Neural progenitor cell (in vitro differentiated cells): ENCODE data around the gene UPF2. TPM values are rescaled to one million over a fixed set of nuclear protein-coding genes. Genes with fewer than 3 reads are reported as not detected.

Experiments used
- DNase-seq: peaks from one replicate; pipeline ENCODE4 v3.0.0-alpha.2; 2016; ENCODE audit warnings: low spot score
- H2AFZ ChIP-seq: fragments of 200-600 bp; sonication (generic); replicated peaks from 2 replicates; pipeline ENCODE4 v1.6.1; 2016; ENCODE audit warnings: antibody characterized with exemption
- H3F3A ChIP-seq: fragments of 200-600 bp; sonication (generic); 2 replicates; pipeline ENCODE4 v1.6.1; 2016; ENCODE audit warnings: antibody characterized with exemption, low read depth
- H3K27ac ChIP-seq: fragments of 200-600 bp; sonication (generic); 2 replicates; pipeline ENCODE4 v1.5.1; 2016; ENCODE audit warnings: mild to moderate bottlenecking
- H3K27me3 ChIP-seq: fragments of 200-600 bp; sonication (generic); 2 replicates; pipeline ENCODE4 v1.6.1; 2016; ENCODE audit warnings: mild to moderate bottlenecking, moderate library complexity
- H3K36me3 ChIP-seq: fragments of 200-600 bp; sonication (generic); 2 replicates; pipeline ENCODE4 v1.5.1; 2016
- H3K4me1 ChIP-seq: fragments of 200-600 bp; sonication (generic); 2 replicates; pipeline ENCODE4 v1.6.1; 2016; ENCODE audit warnings: mixed run types
- H3K4me2 ChIP-seq: fragments of 200-600 bp; sonication (generic); 2 replicates; pipeline ENCODE4 v1.6.1; 2016
- H3K4me3 ChIP-seq: fragments of 200-600 bp; sonication (generic); 2 replicates; pipeline ENCODE4 v1.5.1; 2016
- H3K79me2 ChIP-seq: fragments of 200-600 bp; sonication (generic); 2 replicates; pipeline ENCODE4 v1.6.1; 2016; ENCODE audit warnings: low read depth
- H3K9ac ChIP-seq: fragments of 200-600 bp; sonication (generic); 2 replicates; pipeline ENCODE4 v1.6.1; 2016
- H3K9me3 ChIP-seq: fragments of 200-600 bp; sonication (generic); 2 replicates; pipeline ENCODE4 v1.5.1; 2016; ENCODE audit warnings: low read depth
- H4K20me1 ChIP-seq: fragments of 200-600 bp; sonication (generic); 2 replicates; pipeline ENCODE4 v1.6.1; 2016; ENCODE audit warnings: low read depth
- H3K27ac Mint-ChIP-seq: 3 replicates; pipeline ENCODE4 v1.8.0; 2021; ENCODE audit warnings: mixed read lengths
- H3K27me3 Mint-ChIP-seq: 2 replicates; pipeline ENCODE4 v1.8.0; 2022; ENCODE audit warnings: low read depth, mild to moderate bottlenecking, inconsistent platforms, moderate library complexity, mixed read lengths; ENCODE audit not compliant: insufficient read depth
- H3K36me3 Mint-ChIP-seq: 3 replicates; pipeline ENCODE4 v1.8.0; 2021; ENCODE audit warnings: mixed read lengths
- H3K4me1 Mint-ChIP-seq: 3 replicates; pipeline ENCODE4 v1.8.0; 2021; ENCODE audit warnings: mixed read lengths
- H3K4me3 Mint-ChIP-seq: 3 replicates; pipeline ENCODE4 v1.8.0; 2021; ENCODE audit warnings: mild to moderate bottlenecking, moderate library complexity, mixed read lengths
- H3K9me3 Mint-ChIP-seq: 3 replicates; pipeline ENCODE4 v1.8.0; 2020; ENCODE audit warnings: mixed read lengths
- EZH2 ChIP-seq: fragments of 200-600 bp; sonication (generic); IDR thresholded peaks from 2 replicates; pipeline ENCODE4 v1.6.1; 2017; ENCODE audit warnings: antibody characterized with exemption, mild to moderate bottlenecking, moderate library complexity
- EZH2phosphoT487 ChIP-seq: fragments of 200-600 bp; sonication (generic); IDR thresholded peaks from 2 replicates; pipeline ENCODE4 v1.6.1; 2017; ENCODE audit warnings: antibody characterized with exemption
- total RNA-seq: library from RNA; depleted of rRNA; stranded (reverse); fragments of >200 nt; gene quantifications from 2 replicates; pipeline ENCODE4 v1.2.3, GENCODE V29; 2015; ENCODE audit warnings: low replicate concordance
- TF ChIP-seq, protein P1 (sequence below): fragments of 200-600 bp; sonication (generic); IDR thresholded peaks from 2 replicates; pipeline ENCODE4 v1.5.1; 2017; ENCODE audit warnings: antibody characterized with exemption, mild to moderate bottlenecking

UPF2 gene
- total RNA-seq, 1 donor from 2014 or later: 33.2 TPM

DNA sequence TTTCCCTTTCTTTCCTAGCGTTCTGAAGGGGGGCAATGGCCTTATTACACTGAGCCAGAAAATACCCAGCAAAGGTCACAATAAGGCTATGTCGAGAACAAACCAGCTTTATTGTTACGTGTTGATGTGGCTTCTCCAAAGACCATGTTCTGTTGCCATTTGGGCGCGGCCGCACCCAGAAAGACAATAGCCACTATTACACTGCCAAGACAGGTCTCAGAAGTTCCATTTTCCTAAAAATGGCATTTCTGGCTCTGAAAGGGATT lies 141.6 kb downstream of the UPF2 start:
- no peak overlapping the region for H3K4me3 Mint-ChIP-seq
- Histone ChIP-seq H3K4me3 (no peak overlapping the region), H3K27ac (no peak overlapping the region), H3K27me3 (no peaks in the 10 kb centered on the region), H4K20me1 (no peaks in the 10 kb centered on the region), H3F3A (no peaks in the 10 kb centered on the region), H3K9me3 (no peaks in the 10 kb centered on the region), H3K4me1 (no peaks in the 10 kb centered on the region), H2AFZ (no peak overlapping the region), H3K4me2 (no peak overlapping the region), H3K9ac (no peak overlapping the region), H3K79me2 (no peaks in the 10 kb centered on the region), H3K36me3 (no peaks in the 10 kb centered on the region)
- no peak overlapping the region for H3K27ac Mint-ChIP-seq
- no peak for DNase-seq
- peaks cover 4% of the 10 kb centered on the region for H3K27me3 Mint-ChIP-seq
- H3K36me3 Mint-ChIP-seq: no peaks in the 10 kb centered on the region
- TF ChIP-seq EZH2phosphoT487 (no peak), EZH2 (no peak)
- TF ChIP-seq, protein P1, sequence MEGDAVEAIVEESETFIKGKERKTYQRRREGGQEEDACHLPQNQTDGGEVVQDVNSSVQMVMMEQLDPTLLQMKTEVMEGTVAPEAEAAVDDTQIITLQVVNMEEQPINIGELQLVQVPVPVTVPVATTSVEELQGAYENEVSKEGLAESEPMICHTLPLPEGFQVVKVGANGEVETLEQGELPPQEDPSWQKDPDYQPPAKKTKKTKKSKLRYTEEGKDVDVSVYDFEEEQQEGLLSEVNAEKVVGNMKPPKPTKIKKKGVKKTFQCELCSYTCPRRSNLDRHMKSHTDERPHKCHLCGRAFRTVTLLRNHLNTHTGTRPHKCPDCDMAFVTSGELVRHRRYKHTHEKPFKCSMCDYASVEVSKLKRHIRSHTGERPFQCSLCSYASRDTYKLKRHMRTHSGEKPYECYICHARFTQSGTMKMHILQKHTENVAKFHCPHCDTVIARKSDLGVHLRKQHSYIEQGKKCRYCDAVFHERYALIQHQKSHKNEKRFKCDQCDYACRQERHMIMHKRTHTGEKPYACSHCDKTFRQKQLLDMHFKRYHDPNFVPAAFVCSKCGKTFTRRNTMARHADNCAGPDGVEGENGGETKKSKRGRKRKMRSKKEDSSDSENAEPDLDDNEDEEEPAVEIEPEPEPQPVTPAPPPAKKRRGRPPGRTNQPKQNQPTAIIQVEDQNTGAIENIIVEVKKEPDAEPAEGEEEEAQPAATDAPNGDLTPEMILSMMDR: no peak
- H3K4me1 Mint-ChIP-seq: peaks cover 22% of the 10 kb centered on the region
- no peaks in the 10 kb centered on the region for H3K9me3 Mint-ChIP-seq

DNA sequence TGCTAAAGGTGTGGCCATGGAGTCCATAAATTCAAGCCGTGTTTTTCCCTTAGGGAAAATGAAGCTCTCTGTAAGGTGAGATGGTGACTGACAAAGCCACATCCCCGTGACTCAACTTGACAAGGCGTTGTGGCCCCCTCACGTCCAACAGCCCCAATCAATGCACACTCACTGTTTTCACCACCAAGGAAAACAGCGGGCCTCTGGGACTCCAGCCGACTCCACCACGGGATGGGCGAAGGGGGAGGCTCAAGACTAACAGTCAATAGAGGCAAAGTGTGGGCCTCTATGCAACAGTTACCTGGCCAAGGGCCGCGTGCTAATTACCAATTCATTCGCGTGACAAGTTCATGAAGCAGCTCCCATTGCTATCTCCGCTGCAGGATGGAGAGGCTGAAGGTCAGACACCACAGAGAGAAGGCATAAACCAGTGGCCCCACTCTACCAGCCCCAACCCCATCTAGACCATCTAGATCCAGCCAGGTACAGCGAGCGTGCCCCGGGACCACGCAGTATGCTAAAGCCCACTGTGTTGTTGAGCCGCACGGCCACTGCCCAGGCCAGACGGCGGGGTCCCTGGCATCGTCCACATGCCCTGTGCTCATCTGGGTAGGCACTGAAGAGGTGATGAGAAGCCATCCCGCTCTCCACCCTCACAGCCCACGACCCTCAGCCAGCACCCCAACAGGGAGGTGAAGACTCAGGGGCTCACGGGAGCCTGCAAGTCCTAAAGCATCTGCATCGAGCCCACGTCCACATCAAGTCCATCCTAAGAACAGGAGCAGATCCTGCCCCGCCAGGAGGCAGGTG lies 143.3 kb downstream of the UPF2 start:
- no peaks in the 10 kb centered on the region for H3F3A ChIP-seq
- H4K20me1 ChIP-seq: no peaks in the 10 kb centered on the region
- no peak overlapping the region for H3K4me3 ChIP-seq
- no peak overlapping the region for H3K4me2 ChIP-seq
- DNase-seq: no peak
- H2AFZ ChIP-seq: no peak overlapping the region
- no peak overlapping the region for H3K27ac ChIP-seq
- Mint-ChIP-seq H3K4me3 (no peak overlapping the region), H3K27ac (peak overlapping the region; percentile 11), H3K27me3 (peaks cover 4% of the 10 kb centered on the region), H3K9me3 (no peaks in the 10 kb centered on the region), H3K36me3 (no peaks in the 10 kb centered on the region), H3K4me1 (peaks cover 22% of the 10 kb centered on the region)
- H3K36me3 ChIP-seq: no peaks in the 10 kb centered on the region
- TF ChIP-seq, protein P1: no peak
- TF ChIP-seq EZH2phosphoT487 (no peak), EZH2 (no peak)
- H3K27me3 ChIP-seq: no peaks in the 10 kb centered on the region
- no peak overlapping the region for H3K9ac ChIP-seq
- H3K9me3 ChIP-seq: no peaks in the 10 kb centered on the region
- no peaks in the 10 kb centered on the region for H3K79me2 ChIP-seq
- H3K4me1 ChIP-seq: no peaks in the 10 kb centered on the region

DNA sequence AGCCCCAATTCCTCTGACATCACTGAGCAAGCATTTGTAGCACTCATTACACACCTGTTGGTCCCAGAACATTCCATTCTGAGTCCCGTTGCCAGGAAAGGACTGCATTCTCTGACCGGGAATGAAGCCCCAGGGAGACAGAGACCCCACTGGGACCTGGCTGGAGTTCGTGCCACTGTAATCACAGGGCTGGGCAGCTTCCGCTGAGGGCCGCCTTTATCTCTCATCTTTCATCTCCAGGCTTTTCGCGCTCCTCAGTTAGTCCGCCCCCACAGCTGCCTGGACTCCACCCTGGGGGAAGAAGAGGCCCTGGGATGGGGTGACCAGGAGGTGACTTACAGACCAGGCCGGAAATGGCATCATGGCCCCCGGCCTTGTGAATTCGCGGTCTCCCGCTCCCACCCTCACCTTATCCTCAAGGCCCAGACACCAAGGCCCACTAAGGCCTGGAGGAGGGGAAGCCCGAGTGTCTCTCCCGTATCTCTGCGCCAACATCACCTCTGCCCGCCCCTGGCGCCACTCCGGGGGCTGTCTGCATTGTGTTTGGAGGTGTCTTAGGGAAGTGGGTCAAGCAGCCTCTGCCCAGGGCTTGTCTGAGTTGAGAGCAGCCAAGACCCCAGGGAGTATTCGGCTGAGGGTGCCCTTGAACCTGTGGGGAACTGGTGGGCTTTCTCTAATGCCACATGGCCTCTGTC lies 144.1 kb downstream of the UPF2 start:
- DNase-seq: no peak
- H4K20me1 ChIP-seq: no peaks in the 10 kb centered on the region
- no peak overlapping the region for H3K4me3 Mint-ChIP-seq
- H3K9me3 Mint-ChIP-seq: no peaks in the 10 kb centered on the region
- no peaks in the 10 kb centered on the region for H3K27me3 ChIP-seq
- H2AFZ ChIP-seq: no peak overlapping the region
- no peaks in the 10 kb centered on the region for H3K36me3 ChIP-seq
- no peak overlapping the region for H3K27ac ChIP-seq
- H3K4me1 Mint-ChIP-seq: peaks cover 22% of the 10 kb centered on the region
- H3K9me3 ChIP-seq: no peaks in the 10 kb centered on the region
- H3K27me3 Mint-ChIP-seq: peaks cover 4% of the 10 kb centered on the region
- no peaks in the 10 kb centered on the region for H3F3A ChIP-seq
- H3K9ac ChIP-seq: no peak overlapping the region
- H3K36me3 Mint-ChIP-seq: no peaks in the 10 kb centered on the region
- TF ChIP-seq EZH2phosphoT487 (no peak), EZH2 (no peak)
- TF ChIP-seq, protein P1: no peak
- no peak overlapping the region for H3K4me2 ChIP-seq
- H3K79me2 ChIP-seq: no peaks in the 10 kb centered on the region
- no peaks in the 10 kb centered on the region for H3K4me1 ChIP-seq
- peak overlapping the region; percentile 11 for H3K27ac Mint-ChIP-seq
- H3K4me3 ChIP-seq: no peak overlapping the region
